ENCODE data around the gene CDC14B. TPM values are rescaled to one million over a fixed set of nuclear protein-coding genes. Genes with fewer than 3 reads are reported as not detected.
A peak's percentile ranks its signal among the peaks of the same experiment; 100 is the strongest.

Gene CDC14B
- 38.3 TPM for total RNA-seq

GRCh38 chr9:96619491-96620180 lies at the start of gene CDC14B:
TSS of gene CDC14B (minus strand) at chr9:96619843. CDS start at chr9:96619378, 465 bp downstream.
- FAIRE-seq (no peak), DNase-seq (ENCODE audit: low spot score in 2 of 2) (peak; percentile 81 to 85)

DNA sequence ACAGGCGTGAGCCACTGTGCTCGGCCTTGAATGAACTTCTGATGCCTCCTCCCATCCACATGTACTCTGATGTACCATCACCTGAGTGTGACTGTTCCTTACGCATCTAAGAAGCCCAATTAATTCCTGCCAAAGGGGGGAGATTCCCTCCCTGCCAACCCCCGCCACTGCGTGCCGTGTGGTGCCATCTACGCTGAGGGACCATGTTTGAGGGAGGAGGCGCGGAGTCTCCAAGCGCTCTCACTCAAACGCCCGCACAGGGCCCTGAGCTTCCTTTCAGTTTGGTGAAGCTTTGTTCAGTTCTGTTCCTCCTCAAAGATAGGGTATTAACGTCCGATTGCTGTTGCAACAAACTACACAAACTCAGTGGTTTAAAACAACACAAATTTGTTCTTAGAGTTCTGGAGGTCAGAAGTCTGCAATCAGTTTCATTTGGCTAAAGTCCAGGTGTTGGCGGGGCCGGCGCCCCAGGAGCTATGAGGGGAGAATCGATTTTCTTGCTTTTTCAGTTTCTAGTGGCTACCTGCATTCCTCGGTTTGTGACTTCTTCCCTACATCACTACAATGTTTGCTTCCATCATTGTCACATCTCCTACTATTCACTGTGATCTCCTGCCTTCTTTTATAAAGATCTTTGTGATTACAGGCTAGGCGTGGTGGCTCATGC lies 49.4 kb upstream of the CDC14B start:
- FAIRE-seq: no peak

GRCh38 chr9:96667363-96667728 lies 47.7 kb upstream of the CDC14B start:
- DNase-seq (ENCODE audit: low spot score in 2 of 2) (no peak), FAIRE-seq (no peak)

More for the DNA sequence above, 49.4 kb upstream of the CDC14B start:
- no peak for DNase-seq (ENCODE audit: low spot score in 2 of 2)

GRCh38 chr9:96666653-96667362 lies 47.2 kb upstream of the CDC14B start:
- FAIRE-seq: peak; percentile 53

DNA sequence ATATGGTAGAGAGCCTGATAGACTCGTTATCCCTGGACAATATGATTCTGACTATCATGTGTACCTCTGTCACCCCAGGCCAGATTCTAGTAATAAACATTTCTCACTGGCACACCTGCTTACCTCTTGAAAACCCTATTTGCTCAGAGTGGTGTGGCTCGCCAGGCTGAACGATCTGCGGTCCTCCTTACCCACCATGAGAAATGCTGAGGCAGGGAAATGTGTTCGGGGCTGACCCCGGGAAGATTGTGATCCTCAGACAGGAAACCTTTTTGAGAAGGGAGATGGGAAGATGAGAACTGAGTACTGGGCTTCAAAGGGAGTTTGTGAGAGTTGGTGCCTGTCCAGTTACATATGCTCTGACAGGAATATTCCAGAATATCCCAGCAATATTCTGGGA lies 46.1 kb upstream of the CDC14B start:
- FAIRE-seq: no peak
- no peak for DNase-seq (ENCODE audit: low spot score in 2 of 2)

More at GRCh38 chr9:96666653-96667362, 47.2 kb upstream of the CDC14B start:
- peak in 1 of 2 donors; percentile 65 for DNase-seq (ENCODE audit: low spot score in 2 of 2)

- DNase-seq (ENCODE audit: low spot score in 2 of 2) (no peak), FAIRE-seq (no peak)
These were observed 44.0 kb upstream of the CDC14B start for GRCh38 chr9:96663506-96664120.

- no peak for DNase-seq (ENCODE audit: low spot score in 2 of 2)
- FAIRE-seq: no peak
These were observed 42.1 kb upstream of the CDC14B start for GRCh38 chr9:96661711-96662110.

DNA sequence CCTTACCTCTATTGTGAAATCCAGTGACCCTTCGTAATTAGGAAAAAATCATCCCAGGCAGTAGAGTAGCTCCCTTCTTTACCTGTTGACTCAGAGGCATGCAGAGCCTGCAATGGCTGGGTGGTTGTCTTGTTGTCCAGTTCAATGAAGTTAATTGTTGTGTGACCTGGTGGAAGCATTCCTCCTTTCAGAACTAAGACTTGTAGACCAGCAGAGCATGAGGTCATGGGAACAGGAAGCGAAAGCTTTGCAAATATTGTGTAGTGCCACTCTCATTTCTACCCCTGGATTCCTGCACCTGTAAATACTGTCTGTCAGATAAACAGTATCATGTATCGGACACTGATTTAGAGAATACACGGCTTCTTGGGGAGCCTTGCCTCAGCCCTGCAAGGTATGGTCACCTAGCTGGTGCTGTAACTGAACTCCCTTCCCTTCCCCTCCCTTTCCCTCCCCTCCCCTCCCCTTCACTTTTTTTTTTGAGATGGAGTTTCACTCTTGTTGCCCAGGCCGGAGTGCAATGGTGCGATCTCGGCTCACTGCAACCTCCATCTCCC lies 41.1 kb upstream of the CDC14B start:
- FAIRE-seq: no peak
- DNase-seq (ENCODE audit: low spot score in 2 of 2): no peak

DNA sequence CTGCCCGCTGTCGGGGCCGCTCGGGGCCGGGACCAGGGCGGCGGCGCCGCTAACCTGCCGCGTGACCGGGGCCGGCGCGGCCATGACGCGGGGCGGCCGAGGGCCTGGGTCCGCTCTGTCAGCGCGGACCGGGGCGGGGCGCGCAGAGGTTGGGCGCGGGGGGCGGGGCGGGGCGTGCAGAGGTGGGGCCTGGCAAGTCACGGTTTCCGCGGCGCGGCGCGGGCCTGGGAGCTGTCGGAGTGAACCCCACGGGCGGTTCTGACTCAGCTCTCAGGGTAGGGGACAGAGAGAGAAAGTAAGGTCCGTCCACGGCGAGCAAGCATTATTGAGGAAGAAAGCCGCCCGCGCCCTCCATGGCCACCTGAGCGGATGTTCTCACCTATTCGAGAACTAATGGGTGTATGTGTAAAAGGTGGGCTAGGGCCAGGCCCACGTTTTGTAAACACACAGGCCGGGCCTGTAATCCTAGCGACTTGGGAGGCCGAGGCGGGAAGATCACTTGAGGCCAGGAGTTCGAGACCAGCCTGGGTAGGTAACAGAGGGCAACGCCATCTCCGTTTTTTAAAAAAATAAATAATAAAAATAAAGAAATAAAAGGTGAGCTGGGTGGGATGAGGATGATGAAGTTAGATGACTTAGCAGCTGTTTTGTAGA lies 35.7 kb upstream of the CDC14B start, which contains the start of gene PRXL2C:
Gene PRXL2C (minus strand): TSS at position 120 of the 654 bp plus-strand sequence. CDS start 36 bp downstream, at position 84.
- DNase-seq (ENCODE audit: low spot score in 2 of 2) (peak; percentile 67 to 75), FAIRE-seq (no peak)

DNA sequence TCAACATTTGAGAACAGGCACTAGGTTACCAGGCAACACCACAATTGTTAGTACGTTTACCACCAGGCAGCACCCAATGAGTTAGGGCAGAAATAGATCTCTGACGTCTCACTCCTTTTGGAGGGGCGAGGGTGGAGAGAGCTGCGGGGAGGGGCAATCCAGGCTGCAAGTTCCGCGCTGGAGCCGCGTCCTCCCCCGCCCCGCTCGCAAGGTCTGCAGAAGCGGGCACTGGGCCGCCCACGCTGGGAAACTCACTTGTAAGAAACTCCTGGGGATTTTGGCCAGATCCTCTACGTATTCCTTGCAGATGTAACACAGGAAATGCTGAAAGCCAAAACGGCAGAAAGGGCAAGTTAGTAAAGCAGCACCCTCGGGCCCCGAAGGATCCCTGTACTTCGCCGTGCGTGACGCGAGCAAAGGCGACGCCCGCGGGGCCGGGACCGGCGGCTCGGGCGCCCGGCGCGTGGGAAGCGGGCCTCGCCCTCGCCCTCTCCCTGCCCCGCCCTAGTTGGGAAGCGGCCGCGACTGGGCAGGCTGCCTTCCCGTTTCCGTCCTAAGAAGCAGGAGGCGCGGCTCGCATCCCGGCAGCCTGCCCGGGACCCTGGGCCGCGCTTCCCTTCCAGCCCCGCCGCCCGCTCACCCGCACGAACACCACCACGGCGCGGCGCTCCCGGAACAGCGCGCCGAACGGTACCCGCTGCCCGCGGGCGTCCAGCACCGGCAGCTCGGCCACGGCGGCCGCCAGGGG lies 35.0 kb upstream of the CDC14B start:
- peak; percentile 76 to 77 for DNase-seq (ENCODE audit: low spot score in 2 of 2)
- no peak for FAIRE-seq

GRCh38 chr9:96651626-96652025 lies 32.0 kb upstream of the CDC14B start:
- FAIRE-seq (no peak), DNase-seq (ENCODE audit: low spot score in 2 of 2) (peak in 1 of 2 donors; percentile 22)

DNA sequence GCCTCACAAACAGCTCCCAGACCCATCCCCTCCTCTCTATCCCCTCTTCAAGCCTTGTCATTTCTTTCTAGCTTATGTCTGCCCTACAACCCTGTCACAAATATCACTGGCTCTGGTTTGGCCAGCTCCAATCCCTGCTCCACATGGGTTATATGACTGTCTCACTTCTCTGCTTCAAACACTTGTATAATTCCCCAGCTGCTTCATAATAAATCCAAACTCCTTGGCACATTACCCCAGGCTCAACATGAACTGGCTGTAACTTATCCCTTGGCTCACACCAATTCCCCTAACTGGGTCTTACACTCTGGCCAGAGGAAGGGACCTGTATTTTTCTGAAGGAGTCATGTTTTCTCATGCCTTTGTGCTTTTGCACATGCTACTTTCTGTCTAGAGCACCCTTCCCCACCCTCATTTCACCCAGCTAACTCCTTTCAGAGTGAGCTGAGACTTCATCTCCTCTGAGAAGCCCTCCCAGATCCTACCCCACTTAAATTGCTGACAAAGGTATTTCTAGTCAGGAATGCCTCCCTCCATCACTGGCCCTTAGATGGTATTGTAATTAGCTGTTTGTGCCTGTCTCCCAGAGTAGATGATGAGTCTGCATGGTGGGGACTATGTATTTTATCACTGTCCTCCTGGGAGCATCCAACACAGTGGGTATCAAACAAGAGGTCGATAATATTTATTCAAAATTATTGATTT lies 30.1 kb upstream of the CDC14B start:
- FAIRE-seq (no peak), DNase-seq (ENCODE audit: low spot score in 2 of 2) (no peak)

- DNase-seq (ENCODE audit: low spot score in 2 of 2): no peak
- FAIRE-seq: no peak
These were observed 26.7 kb upstream of the CDC14B start for GRCh38 chr9:96646081-96646991.

GRCh38 chr9:96644137-96644536 lies 24.5 kb upstream of the CDC14B start:
- DNase-seq (ENCODE audit: low spot score in 2 of 2) (no peak), FAIRE-seq (no peak)

DNA sequence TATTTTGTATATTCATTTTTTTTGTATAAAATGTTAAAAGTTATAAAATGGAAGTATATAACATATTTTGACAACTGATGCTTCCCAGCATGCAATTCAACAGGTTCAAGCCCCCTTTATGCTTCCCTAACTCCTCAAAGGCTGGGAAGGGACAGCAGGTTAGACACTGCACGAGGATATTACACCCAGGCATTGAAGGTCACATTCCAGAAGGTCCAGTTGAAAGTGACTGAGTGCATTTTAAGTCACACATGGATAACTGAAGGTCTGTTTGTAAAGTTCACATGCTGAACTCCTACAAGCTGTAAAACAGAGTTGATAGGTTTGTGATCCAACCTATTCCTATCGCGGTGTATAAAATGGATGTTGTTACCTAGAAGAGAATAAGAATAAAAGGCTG lies 21.9 kb upstream of the CDC14B start:
- DNase-seq (ENCODE audit: low spot score in 2 of 2): no peak
- FAIRE-seq: no peak

GRCh38 chr9:96638606-96639364 lies 19.1 kb upstream of the CDC14B start:
- FAIRE-seq (no peak), DNase-seq (ENCODE audit: low spot score in 2 of 2) (no peak)

DNA sequence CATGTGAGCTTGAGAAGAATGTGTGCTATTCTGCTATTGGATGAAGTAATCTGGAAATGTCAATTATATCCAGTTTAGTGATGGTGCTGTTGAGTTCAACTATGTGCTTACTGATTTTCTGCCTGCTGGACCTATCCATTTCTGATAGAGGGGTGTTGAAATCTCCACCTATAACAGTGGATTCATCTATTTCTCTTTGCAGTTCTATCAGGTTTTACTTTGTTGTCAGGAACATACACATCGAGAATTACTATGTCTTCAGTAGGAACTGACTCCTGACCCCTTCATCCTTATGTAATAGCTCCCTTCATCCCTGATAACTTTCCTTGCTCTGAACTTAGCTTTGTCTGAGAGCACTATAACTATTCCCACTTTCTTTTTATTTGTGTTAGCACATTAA lies 16.7 kb upstream of the CDC14B start:
- FAIRE-seq (no peak), DNase-seq (ENCODE audit: low spot score in 2 of 2) (no peak)

Measured in frontal cortex (tissue), 4 donors.